Lung (tissue), 12 donors: ENCODE results near the gene ANKFN1. TPM values are rescaled to one million over a fixed set of nuclear protein-coding genes. Genes with fewer than 3 reads are reported as not detected.

ENCODE experiments used
- ATAC-seq: fragments of 200-7000 bp; cut with Tn5 transposase; one replicate; pipeline ENCODE4 v1.9.1; 2020; ENCODE audit warnings: moderate number of reproducible peaks; ENCODE audit not compliant: insufficient read depth, low FRiP score
- DNase-seq, 3 donors: peaks; one replicate each; pipeline ENCODE4 v3.0.0-alpha.2; 2013 to 2017
- H3K27ac ChIP-seq, 2 donors: one replicate each; pipeline ENCODE4 v1.5.1; 2013; ENCODE audit warnings: mild to moderate bottlenecking in 2 of 2, moderate library complexity in 2 of 2, control low read depth in 1 of 2, inconsistent platforms in 1 of 2, low read depth in 1 of 2, low read length in 1 of 2
- H3K27me3 ChIP-seq, 3 donors: one replicate each; pipeline ENCODE4 v1.5.1; 2013; ENCODE audit warnings: low read length in 2 of 3; ENCODE audit not compliant: control insufficient read depth in 3 of 3, insufficient read depth in 3 of 3
- H3K36me3 ChIP-seq, 4 donors: one replicate each; pipeline ENCODE4 v1.5.1; 2013; ENCODE audit warnings: low read length in 4 of 4, mild to moderate bottlenecking in 1 of 4, moderate library complexity in 1 of 4; ENCODE audit not compliant: control insufficient read depth in 4 of 4, insufficient read depth in 4 of 4
- H3K4me1 ChIP-seq, 5 donors: one replicate each; pipeline ENCODE4 v1.5.1; 2013; ENCODE audit warnings: low read length in 5 of 5, mild to moderate bottlenecking in 2 of 5, moderate library complexity in 1 of 5; ENCODE audit not compliant: control insufficient read depth in 5 of 5, insufficient read depth in 5 of 5
- H3K4me3 ChIP-seq: one replicate; pipeline ENCODE4 v1.5.1; 2013; ENCODE audit warnings: mild to moderate bottlenecking, control low read depth, moderate library complexity
- H3K9ac ChIP-seq, 2 donors: one replicate each; pipeline ENCODE4 v1.5.1; 2013; ENCODE audit warnings: low read length in 2 of 2, control low read depth in 1 of 2; ENCODE audit not compliant: insufficient read depth in 1 of 2
- H3K9me3 ChIP-seq, 4 donors: one replicate each; pipeline ENCODE4 v1.5.1; 2013; ENCODE audit warnings: low read length in 3 of 4, mild to moderate bottlenecking in 1 of 4, moderate library complexity in 1 of 4; ENCODE audit not compliant: control insufficient read depth in 4 of 4, insufficient read depth in 3 of 4
- WGBS, 2 donors: extraction: QIAGEN DNeasy Blood & Tissue Kit; methylation state at CpG; one replicate each; pipeline ENCODE4 v1.1.7; 2013; 5-methylcytosine and 5-hydroxymethylcytosine counted together
- polyA plus RNA-seq, 2 donors: library from polyadenylated mRNA; stranded (reverse); fragments of 200-250 nt; gene quantifications; one replicate each; pipeline ENCODE4 v1.2.1, GENCODE V29; 2013
- total RNA-seq, 2 donors: library from RNA; depleted of rRNA in 1 of 2; stranded (reverse); fragments of >200 nt in 1 of 2; gene quantifications; one replicate each; pipeline ENCODE4 v1.2.1, GENCODE V29; 2014 to 2021
- TF ChIP-seq, protein P1 (sequence below): IDR thresholded peaks from 2 replicates; pipeline ENCODE4 v1.5.1; 2012; ENCODE audit warnings: mild to moderate bottlenecking; ENCODE audit errors: control extremely low read depth, extremely low read depth
- donor health status: control.
- donor health status: control.
- donor health status: Bipolar disorder and iron deficiency.
- donor health status: healthy.
- donor health status: DM: yes; HTN: yes; CAD: no.

Gene ANKFN1
- total and polyA plus RNA-seq, 4 donors, result 0.39 to 8.5 (median 3.4) TPM

- Histone ChIP-seq H3K27me3 (peaks cover 0 to 2% (median 0%) of the 10 kb centered on the region in 3 donors), H3K4me1 (no peaks in the 10 kb centered on the region), H3K36me3 (no peaks in the 10 kb centered on the region), H3K9ac (no peak overlapping the region), H3K4me3 (no peak overlapping the region), H3K9me3 (no peaks in the 10 kb centered on the region), H3K27ac (no peak overlapping the region)
- DNase-seq (no peak), ATAC-seq (no peak)
- TF ChIP-seq, protein P1, sequence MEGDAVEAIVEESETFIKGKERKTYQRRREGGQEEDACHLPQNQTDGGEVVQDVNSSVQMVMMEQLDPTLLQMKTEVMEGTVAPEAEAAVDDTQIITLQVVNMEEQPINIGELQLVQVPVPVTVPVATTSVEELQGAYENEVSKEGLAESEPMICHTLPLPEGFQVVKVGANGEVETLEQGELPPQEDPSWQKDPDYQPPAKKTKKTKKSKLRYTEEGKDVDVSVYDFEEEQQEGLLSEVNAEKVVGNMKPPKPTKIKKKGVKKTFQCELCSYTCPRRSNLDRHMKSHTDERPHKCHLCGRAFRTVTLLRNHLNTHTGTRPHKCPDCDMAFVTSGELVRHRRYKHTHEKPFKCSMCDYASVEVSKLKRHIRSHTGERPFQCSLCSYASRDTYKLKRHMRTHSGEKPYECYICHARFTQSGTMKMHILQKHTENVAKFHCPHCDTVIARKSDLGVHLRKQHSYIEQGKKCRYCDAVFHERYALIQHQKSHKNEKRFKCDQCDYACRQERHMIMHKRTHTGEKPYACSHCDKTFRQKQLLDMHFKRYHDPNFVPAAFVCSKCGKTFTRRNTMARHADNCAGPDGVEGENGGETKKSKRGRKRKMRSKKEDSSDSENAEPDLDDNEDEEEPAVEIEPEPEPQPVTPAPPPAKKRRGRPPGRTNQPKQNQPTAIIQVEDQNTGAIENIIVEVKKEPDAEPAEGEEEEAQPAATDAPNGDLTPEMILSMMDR, result no peak
- WGBS, 2 donors, result 93 to 94% methylated on average over 2 of the region's 2 CpGs
These were observed 91.1 kb downstream of the ANKFN1 start for GRCh38 chr17:56244268-56244890.

GRCh38 chr17:56247816-56248215 is 94.5 kb downstream of the ANKFN1 start:
- Histone ChIP-seq H3K9ac (no peak overlapping the region), H3K27ac (no peak overlapping the region), H3K4me1 (no peaks in the 10 kb centered on the region), H3K36me3 (no peaks in the 10 kb centered on the region), H3K4me3 (no peak overlapping the region), H3K27me3 (peaks cover 0 to 2% (median 0%) of the 10 kb centered on the region in 3 donors), H3K9me3 (no peaks in the 10 kb centered on the region)
- TF ChIP-seq, protein P1, result no peak
- 29 to 58% methylated on average over 1 of the region's 1 CpG for WGBS, 2 donors
- no peak for DNase-seq
- no peak for ATAC-seq

GRCh38 chr17:56257075-56257474 is 103.8 kb downstream of the ANKFN1 start:
- no peaks in the 10 kb centered on the region for H3K4me1 ChIP-seq
- 72 to 77% methylated on average over 1 of the region's 1 CpG for WGBS, 2 donors

More at GRCh38 chr17:56257075-56257474, 103.8 kb downstream of the ANKFN1 start:
- Histone ChIP-seq H3K27ac (no peak overlapping the region), H3K4me3 (no peak overlapping the region), H3K36me3 (no peaks in the 10 kb centered on the region), H3K9ac (no peak overlapping the region), H3K27me3 (no peaks in the 10 kb centered on the region), H3K9me3 (peaks cover 0 to 2% (median 0%) of the 10 kb centered on the region in 4 donors)
- DNase-seq (no peak), ATAC-seq (no peak)
- TF ChIP-seq, protein P1, result no peak
